ENCODE results near the gene POTEI. TPM values are rescaled to one million over a fixed set of nuclear protein-coding genes. Genes with fewer than 3 reads are reported as not detected.
"Not testable (repeated sequence)": the region's sequence is repeated elsewhere in the genome, so short reads cannot be mapped to it uniquely, and the experiment has no call there.

Gene POTEI
- polyA plus RNA-seq (ENCODE audit: insufficient read length in 3 of 3): under 1 TPM; 0.11 to 0.19 (median 0.17) TPM
- long read RNA-seq, donor 1: 0 reads
- long read RNA-seq, donor 2: 0 reads
- long read RNA-seq, donor 3, partial matches to known transcripts: 6 of 11 reads
- long read RNA-seq, donor 3, other reads (novel, unspliced or antisense): 5 of 11 reads
- long read RNA-seq, donor 4: 0 reads
- long read RNA-seq, donor 5: 0 reads
- long read RNA-seq, donor 6: 0 reads
- long read RNA-seq, donor 7, partial matches to known transcripts: 0 of 17 reads
- long read RNA-seq, donor 7, other reads (novel, unspliced or antisense): 17 of 17 reads
- long read RNA-seq, donor 8, partial matches to known transcripts: 0 of 8 reads
- long read RNA-seq, donor 8, other reads (novel, unspliced or antisense): 8 of 8 reads
- long read RNA-seq, donor 9: 0 reads
- long read RNA-seq, donor 10: 0 reads
- long read RNA-seq, donor 11: 0 reads
- long read RNA-seq, donor 12: 0 reads
- long read RNA-seq, donor 13: 0 reads
- long read RNA-seq, donor 14: 0 reads
- long read RNA-seq, donor 15: 0 reads
- long read RNA-seq, donor 16, partial matches to known transcripts: 13 of 13 reads
- long read RNA-seq, donor 16, other reads (novel, unspliced or antisense): 0 of 13 reads

GRCh38 chr2:130509228-130509627 is at the start of gene POTEI:
Gene POTEI (minus strand): TSS chr2:130509328. CDS start chr2:130509235, 93 bp downstream.
- not testable (repeated sequence) for DNase-seq (ENCODE audit: extremely low read depth in 1 of 11, low read depth in 9 of 11, low spot score in 4 of 11)

GRCh38 chr2:130556441-130556840 is 47.3 kb upstream of the POTEI start:
- DNase-seq (ENCODE audit: extremely low read depth in 1 of 11, low read depth in 9 of 11, low spot score in 4 of 11): not testable (repeated sequence)

GRCh38 chr2:130554178-130554577 is 45.0 kb upstream of the POTEI start:
- not testable (repeated sequence) for DNase-seq (ENCODE audit: extremely low read depth in 1 of 11, low read depth in 9 of 11, low spot score in 4 of 11)

- not testable (repeated sequence) for DNase-seq (ENCODE audit: extremely low read depth in 1 of 11, low read depth in 9 of 11, low spot score in 4 of 11)
Measured at GRCh38 chr2:130549475-130549874, 40.3 kb upstream of the POTEI start.

GRCh38 chr2:130548418-130548817 is 39.3 kb upstream of the POTEI start:
- not testable (repeated sequence) for DNase-seq (ENCODE audit: extremely low read depth in 1 of 11, low read depth in 9 of 11, low spot score in 4 of 11)

GRCh38 chr2:130544978-130545377 is 35.9 kb upstream of the POTEI start:
- not testable (repeated sequence) for DNase-seq (ENCODE audit: extremely low read depth in 1 of 11, low read depth in 9 of 11, low spot score in 4 of 11)

GRCh38 chr2:130543785-130544528 is 34.8 kb upstream of the POTEI start:
- not testable (repeated sequence) for DNase-seq (ENCODE audit: extremely low read depth in 1 of 11, low read depth in 9 of 11, low spot score in 4 of 11)

GRCh38 chr2:130542789-130543188 is 33.7 kb upstream of the POTEI start:
- not testable (repeated sequence) for DNase-seq (ENCODE audit: extremely low read depth in 1 of 11, low read depth in 9 of 11, low spot score in 4 of 11)

- not testable (repeated sequence) for DNase-seq (ENCODE audit: extremely low read depth in 1 of 11, low read depth in 9 of 11, low spot score in 4 of 11)
Measured at GRCh38 chr2:130538271-130538670, 29.1 kb upstream of the POTEI start.

GRCh38 chr2:130536654-130537053 is 27.5 kb upstream of the POTEI start:
- DNase-seq (ENCODE audit: extremely low read depth in 1 of 11, low read depth in 9 of 11, low spot score in 4 of 11): not testable (repeated sequence)

GRCh38 chr2:130531672-130532071 is 22.5 kb upstream of the POTEI start:
- DNase-seq (ENCODE audit: extremely low read depth in 1 of 11, low read depth in 9 of 11, low spot score in 4 of 11): not testable (repeated sequence)

- not testable (repeated sequence) for DNase-seq (ENCODE audit: extremely low read depth in 1 of 11, low read depth in 9 of 11, low spot score in 4 of 11)
Measured at GRCh38 chr2:130531225-130531624, 22.1 kb upstream of the POTEI start.

- not testable (repeated sequence) for DNase-seq (ENCODE audit: extremely low read depth in 1 of 11, low read depth in 9 of 11, low spot score in 4 of 11)
Measured at GRCh38 chr2:130530212-130530611, 21.1 kb upstream of the POTEI start.

- DNase-seq (ENCODE audit: extremely low read depth in 1 of 11, low read depth in 9 of 11, low spot score in 4 of 11): not testable (repeated sequence)
Measured at GRCh38 chr2:130529545-130529944, 20.4 kb upstream of the POTEI start.

GRCh38 chr2:130527365-130527967 is 18.3 kb upstream of the POTEI start:
- DNase-seq (ENCODE audit: extremely low read depth in 1 of 11, low read depth in 9 of 11, low spot score in 4 of 11): not testable (repeated sequence)

GRCh38 chr2:130522390-130522789 is 13.3 kb upstream of the POTEI start:
- DNase-seq (ENCODE audit: extremely low read depth in 1 of 11, low read depth in 9 of 11, low spot score in 4 of 11): not testable (repeated sequence)

GRCh38 chr2:130520992-130521391 is 11.9 kb upstream of the POTEI start, which contains the start of gene CFC1B:
Gene CFC1B (plus strand): TSS chr2:130521222. CDS start chr2:130521485, 263 bp downstream.
- DNase-seq (ENCODE audit: extremely low read depth in 1 of 11, low read depth in 9 of 11, low spot score in 4 of 11): not testable (repeated sequence)

- not testable (repeated sequence) for DNase-seq (ENCODE audit: extremely low read depth in 1 of 11, low read depth in 9 of 11, low spot score in 4 of 11)
Measured at GRCh38 chr2:130518516-130519106, 9.5 kb upstream of the POTEI start.
